HG03139 (cell line): ENCODE measurements around the gene SCAF11.

Experiments used
- ATAC-seq: cut with Tn5 transposase; IDR thresholded peaks from one replicate; pipeline ENCODE4 v1.9.1; 2021; ENCODE audit not compliant: unreplicated experiment

Gene SCAF11

DNA sequence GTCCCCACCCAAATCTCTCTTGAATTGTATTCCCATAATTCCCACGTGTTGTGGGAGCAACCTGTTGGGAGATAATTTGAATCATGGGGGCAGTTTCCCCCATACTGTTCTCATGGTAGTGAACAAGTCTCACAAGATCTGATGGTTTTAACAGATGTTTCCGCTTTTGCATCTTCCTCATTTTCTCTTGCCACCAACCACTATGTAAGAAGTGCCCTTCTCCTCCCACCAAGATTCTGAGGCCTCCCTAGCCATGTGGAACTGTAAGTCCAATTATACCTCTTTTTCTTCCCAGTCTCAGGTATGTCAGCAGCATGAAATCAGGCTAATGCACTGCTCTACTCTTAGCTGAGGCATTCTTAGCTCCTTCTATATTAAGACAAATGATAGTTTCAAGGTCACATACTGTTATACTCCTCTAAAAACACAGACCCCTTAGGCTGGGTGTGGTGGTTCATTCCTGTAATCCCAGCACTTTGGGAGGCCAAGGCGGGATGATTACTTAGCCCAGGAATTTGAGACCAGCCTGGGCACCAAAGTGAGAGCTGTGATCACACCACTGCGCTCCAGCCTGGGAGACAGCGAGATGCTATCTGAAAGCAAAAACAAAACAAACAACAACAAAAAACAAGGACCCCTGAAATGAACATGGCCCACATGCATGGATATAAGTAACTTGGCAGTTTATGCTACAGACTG is 3.6 kb downstream of the SCAF11 start:
- ATAC-seq, result no peak

DNA sequence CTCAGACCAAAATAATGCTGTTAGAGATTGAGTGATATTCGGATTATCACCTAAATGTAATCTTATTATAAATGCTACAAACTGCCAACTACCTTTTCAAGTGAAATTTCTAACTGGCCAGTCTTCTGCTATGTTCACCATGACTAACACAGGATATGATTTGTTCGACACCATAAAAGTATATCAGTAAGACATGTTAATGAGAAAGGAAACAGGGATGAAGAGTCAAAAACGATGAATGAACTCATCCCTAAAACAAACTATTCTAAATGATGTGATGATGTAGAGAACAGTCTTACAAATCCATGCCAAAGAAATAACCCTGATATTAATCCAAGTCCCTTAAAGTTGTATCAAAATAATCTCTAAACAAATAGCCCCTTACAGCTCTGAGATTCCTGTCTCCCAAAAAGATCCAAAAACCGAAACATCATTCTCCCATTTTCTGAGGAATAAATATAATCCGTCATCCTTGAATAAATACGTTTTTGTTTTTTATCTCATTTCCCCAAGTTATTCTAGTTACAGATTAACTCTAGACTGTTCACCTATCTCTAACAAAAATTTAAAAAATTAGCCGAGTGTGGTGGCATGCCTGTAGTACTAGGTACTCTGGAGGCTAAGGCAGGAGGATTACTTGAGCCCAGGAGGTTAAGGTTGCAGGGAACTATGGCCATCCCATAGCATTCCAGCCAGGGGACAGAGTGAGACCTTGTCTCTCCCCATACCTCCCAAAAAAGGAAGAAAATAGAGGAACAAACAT is 9.1 kb downstream of the SCAF11 start:
- ATAC-seq, result no peak

DNA sequence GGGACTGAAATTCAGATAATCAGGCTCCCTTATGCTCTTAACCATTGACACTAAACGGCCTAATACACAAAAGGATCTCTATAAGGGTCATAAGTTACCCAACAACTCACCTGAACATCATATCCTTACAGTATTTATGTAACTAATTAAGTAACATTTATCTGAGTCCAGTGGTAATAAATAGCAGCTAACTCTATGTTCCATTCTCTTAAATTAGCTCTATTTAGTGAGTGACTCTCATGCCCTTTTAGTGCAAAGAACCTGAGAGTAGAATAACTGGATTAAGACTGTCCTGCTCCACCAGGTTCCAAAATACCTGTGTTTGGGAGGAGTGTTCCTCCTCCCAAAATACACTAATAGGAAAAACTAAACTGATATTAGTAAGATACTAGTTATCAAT is 9.8 kb downstream of the SCAF11 start:
- no peak for ATAC-seq

DNA sequence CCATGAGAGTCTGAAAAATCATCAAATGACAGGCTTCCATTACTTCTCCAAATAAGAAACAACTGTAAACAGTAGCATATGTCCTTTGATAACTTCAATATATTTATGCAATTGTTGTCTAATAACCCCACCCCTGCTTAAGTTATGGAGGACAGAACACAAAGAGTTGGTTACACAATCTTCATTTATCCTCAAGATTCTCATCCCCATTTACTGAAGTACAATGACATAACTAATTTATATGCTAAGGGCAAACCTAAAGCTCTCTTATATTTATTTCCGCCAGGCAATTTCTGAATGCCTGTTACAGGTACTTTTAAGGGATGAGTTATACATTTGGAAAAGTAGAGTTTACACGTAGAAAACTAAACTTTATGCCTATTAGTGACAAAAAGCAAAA is 12.3 kb downstream of the SCAF11 start:
- ATAC-seq, result no peak

DNA sequence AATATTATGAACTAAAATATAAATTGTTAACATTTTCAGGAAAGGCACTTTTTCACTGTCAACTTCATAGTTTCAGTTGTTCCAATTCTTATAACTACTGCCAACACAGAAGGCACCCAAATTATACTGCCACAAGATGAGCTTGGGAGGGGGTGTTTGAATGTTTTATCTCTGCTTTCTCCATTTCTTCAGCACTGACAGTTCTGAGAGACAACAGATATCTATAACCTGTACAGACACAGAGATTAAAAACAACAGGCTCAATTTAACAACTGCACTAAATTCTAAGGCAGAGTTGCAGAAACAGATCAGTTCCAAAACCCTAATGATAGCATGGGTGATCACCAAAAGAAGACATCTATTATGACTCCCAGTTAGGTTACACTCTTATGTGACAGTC is 12.8 kb downstream of the SCAF11 start:
- ATAC-seq, result no peak

DNA sequence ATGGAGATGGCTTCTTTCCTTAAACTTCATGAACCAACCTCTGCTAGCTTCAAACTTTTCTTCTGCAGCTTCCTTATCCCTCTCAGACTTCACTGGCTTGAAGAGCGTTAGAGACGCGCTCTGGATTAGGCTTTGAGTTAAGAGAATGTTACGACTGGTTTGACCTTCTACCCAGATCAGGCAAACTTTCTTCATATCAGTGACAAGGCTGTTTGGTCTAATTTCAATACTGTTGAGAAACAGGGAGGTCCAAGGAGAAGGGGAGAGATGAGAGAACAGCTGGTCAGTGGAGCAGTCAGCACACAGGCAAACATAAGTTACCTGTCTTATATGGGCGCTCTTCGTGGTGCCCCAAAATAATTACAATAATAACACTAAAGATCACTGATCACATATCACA is 14.9 kb downstream of the SCAF11 start:
- ATAC-seq, result no peak

GRCh38 chr12:45974883-45975282 is 15.5 kb downstream of the SCAF11 start:
- no peak for ATAC-seq

GRCh38 chr12:45974171-45974719 is 16.1 kb downstream of the SCAF11 start:
- ATAC-seq, result no peak

GRCh38 chr12:45973526-45973925 is 16.8 kb downstream of the SCAF11 start:
- no peak for ATAC-seq

DNA sequence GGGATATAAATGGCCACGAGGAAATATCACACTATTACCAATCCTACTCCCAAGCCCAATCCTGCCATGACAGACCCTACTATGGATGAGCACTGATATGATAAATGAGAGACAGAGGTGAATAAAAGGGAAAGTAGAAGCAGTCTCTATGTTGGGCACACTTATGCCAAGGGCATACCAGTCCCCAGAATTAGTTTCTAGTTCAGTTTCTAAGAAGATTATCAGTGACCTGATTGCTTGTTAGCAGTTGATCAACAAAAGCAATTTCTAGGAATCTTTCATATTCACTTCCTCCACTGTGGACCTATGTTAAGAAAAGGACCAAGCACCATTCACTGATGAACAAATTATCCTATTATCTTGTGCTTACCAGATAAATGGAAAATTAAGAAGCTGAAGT is 20.0 kb downstream of the SCAF11 start:
- ATAC-seq, result no peak

- ATAC-seq, result no peak
These were observed 21.3 kb downstream of the SCAF11 start for GRCh38 chr12:45969084-45969483.

GRCh38 chr12:45966486-45966885 is 23.9 kb downstream of the SCAF11 start:
- no peak for ATAC-seq

DNA sequence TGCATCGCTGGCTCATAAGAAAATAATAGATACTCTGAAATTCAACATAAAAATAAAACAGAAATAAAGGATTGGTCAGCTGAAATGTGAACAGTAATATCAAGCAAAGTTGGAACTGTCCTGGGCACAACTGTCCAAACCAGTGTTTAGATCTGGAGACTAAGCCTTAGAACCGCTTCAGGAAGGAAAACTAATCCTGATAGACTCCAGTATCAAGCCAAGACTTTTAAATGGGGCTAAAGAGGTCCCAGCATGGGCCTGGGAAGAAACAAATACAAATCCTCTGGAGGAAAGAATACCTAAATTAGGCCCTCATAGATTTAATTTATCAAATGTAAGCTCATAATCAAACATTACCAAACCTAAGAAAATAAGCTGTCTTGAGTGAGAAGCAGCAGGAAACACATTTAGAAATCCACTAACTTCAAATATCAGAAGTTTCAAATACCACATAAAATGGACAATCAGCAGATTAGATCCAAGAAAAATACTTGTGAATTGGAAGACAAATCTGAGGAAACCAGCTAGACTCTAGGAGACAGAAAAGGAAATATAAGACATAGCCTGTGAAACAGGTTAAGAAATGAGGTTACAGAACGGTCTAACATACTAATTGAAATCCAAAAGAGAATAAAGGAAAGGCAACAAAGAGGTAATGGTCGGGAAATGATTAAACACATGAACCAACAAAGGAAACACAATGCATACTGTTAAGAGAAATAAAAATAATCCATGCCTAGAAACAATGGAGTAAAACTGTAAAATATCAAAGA is 27.6 kb downstream of the SCAF11 start:
- no peak for ATAC-seq

GRCh38 chr12:45959728-45960127 is 30.6 kb downstream of the SCAF11 start:
- no peak for ATAC-seq

GRCh38 chr12:45959025-45959424 is 31.3 kb downstream of the SCAF11 start:
- ATAC-seq, result no peak

DNA sequence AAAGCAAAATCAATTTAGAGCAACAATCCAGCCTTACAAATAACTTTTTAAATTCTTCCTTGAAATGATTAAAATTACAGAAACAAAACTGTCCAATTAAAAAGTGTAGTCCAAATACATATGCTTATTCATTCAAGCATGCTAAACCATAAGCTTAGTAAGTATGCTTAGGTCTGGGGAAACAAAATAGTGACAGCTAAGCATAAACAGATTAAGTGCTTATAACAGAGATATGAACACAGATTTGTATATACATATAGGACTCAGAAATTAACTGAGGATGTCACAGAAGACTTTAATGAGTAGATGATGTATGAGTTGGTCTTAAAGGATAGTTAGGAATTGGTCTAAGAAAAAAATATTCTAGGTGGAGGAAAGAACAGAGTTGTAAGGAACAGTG is 41.8 kb downstream of the SCAF11 start:
- ATAC-seq, result no peak

GRCh38 chr12:45946435-45946834 is 43.9 kb downstream of the SCAF11 start:
- no peak for ATAC-seq

- no peak for ATAC-seq
These were observed 45.6 kb downstream of the SCAF11 start for GRCh38 chr12:45944771-45945170.

DNA sequence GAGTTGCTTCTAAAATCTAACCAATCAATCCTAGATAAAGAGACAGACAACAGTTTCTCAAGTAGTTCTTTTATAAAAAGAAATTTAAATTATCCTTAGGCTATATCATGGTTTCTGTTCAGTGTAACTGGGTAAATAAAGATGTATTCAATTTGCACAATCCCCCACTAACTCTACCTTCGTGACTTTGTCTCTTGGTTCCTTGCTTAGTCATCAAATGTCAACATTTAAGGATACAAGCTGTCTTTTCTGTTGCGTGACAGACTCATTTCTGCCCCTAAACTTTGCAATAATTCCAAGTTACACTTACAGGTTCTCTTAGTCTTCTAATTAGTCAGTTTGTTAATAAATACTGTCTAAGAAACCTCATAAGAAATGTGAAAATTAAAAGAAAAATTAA is 50.6 kb downstream of the SCAF11 start:
- no peak for ATAC-seq

DNA sequence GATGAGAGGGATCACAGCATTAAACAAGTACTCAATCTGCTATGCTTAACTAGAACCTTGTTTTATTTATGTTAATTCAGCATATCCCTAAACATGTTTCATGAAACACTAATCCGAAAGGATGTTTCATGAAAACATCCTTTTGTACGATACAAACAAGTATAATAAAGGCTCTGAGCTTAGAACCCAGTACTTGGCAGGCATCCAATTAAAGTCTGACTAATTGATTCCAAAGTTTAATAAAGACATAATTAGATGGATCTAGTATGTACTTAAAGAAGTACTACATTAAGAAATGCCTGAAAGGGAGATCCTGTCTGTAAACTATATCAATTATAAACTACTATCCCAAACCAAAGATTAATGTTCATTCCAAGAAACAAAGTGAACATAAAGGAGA is 51.8 kb downstream of the SCAF11 start:
- ATAC-seq, result no peak

GRCh38 chr12:45934956-45935355 is 55.4 kb downstream of the SCAF11 start:
- no peak for ATAC-seq

GRCh38 chr12:45933504-45933903 is 56.9 kb downstream of the SCAF11 start:
- ATAC-seq, result no peak
